Neuronal stem cell (in vitro differentiated cells): ENCODE results near the gene MYCN.
"Not testable (repeated sequence)": the region's sequence is repeated elsewhere in the genome, so short reads cannot be mapped to it uniquely, and the experiment has no call there.

Experiments
- DNase-seq: peaks from one replicate; pipeline ENCODE4 v3.0.0-alpha.2; 2013; ENCODE audit warnings: low spot score
- H2AFZ ChIP-seq: one replicate; pipeline ENCODE4 v1.6.1; 2013; ENCODE audit warnings: mild to moderate bottlenecking, low read length, inconsistent platforms
- H2AK5ac ChIP-seq: 2 replicates; pipeline ENCODE4 v1.6.1; 2013; ENCODE audit warnings: low read depth, mild to moderate bottlenecking, inconsistent platforms, low read length, moderate library complexity, mixed read lengths
- H2BK120ac ChIP-seq: 2 replicates; pipeline ENCODE4 v1.6.1; 2013; ENCODE audit warnings: low read depth, mild to moderate bottlenecking, inconsistent platforms, low read length, moderate library complexity, mixed read lengths
- H2BK12ac ChIP-seq: one replicate; pipeline ENCODE4 v1.6.1; 2013; ENCODE audit warnings: low read length, inconsistent platforms
- H2BK15ac ChIP-seq: 2 replicates; pipeline ENCODE4 v1.6.1; 2013; ENCODE audit warnings: mild to moderate bottlenecking, low read length, inconsistent platforms, mixed read lengths
- H2BK5ac ChIP-seq: one replicate; pipeline ENCODE4 v1.6.1; 2013; ENCODE audit warnings: inconsistent platforms, mild to moderate bottlenecking, low read length, moderate library complexity
- H3K14ac ChIP-seq: one replicate; pipeline ENCODE4 v1.6.1; 2013; ENCODE audit warnings: low read length, inconsistent platforms
- H3K18ac ChIP-seq: 2 replicates; pipeline ENCODE4 v1.6.1; 2013; ENCODE audit warnings: low read length, inconsistent platforms
- H3K23ac ChIP-seq: 2 replicates; pipeline ENCODE4 v1.6.1; 2013; ENCODE audit warnings: low read depth, mild to moderate bottlenecking, mixed read lengths, low read length, inconsistent platforms; ENCODE audit not compliant: poor library complexity
- H3K27ac ChIP-seq: replicated peaks from 3 replicates; pipeline ENCODE4 v1.5.1; 2013; ENCODE audit warnings: low read length, inconsistent platforms
- H3K27me3 ChIP-seq, 3 experiments: 2 replicates each; pipeline ENCODE4 v1.6.1; 2013; ENCODE audit warnings: low read length in 3 of 3, mild to moderate bottlenecking in 2 of 3, inconsistent platforms in 1 of 3, low read depth in 1 of 3, mixed read lengths in 1 of 3, moderate library complexity in 1 of 3; ENCODE audit not compliant: control insufficient read depth in 3 of 3, insufficient read depth in 3 of 3
- H3K36me3 ChIP-seq, 2 donors: replicated peaks in 1 of 2; 2 replicates each; pipeline ENCODE4 v1.6.1; 2013; ENCODE audit warnings: low read length in 2 of 2; ENCODE audit not compliant: control insufficient read depth in 2 of 2, insufficient read depth in 2 of 2
- H3K4ac ChIP-seq: 2 replicates; pipeline ENCODE4 v1.6.1; 2013; ENCODE audit warnings: inconsistent platforms, mild to moderate bottlenecking, low read length, moderate library complexity
- H3K4me1 ChIP-seq, 2 donors: 1 replicate in 1 of 2; 2 replicates in 1 of 2; pipeline ENCODE4 v1.6.1; 2013; ENCODE audit warnings: low read length in 2 of 2, low read depth in 1 of 2; ENCODE audit not compliant: control insufficient read depth in 2 of 2, insufficient read depth in 1 of 2
- H3K4me2 ChIP-seq: one replicate; pipeline ENCODE4 v1.6.1; 2013; ENCODE audit warnings: mild to moderate bottlenecking, low read length, inconsistent platforms; ENCODE audit not compliant: insufficient read depth, poor library complexity, severe bottlenecking
- H3K4me3 ChIP-seq, 2 donors: 2 replicates each; pipeline ENCODE4 v1.5.1; 2013; ENCODE audit warnings: low read length in 2 of 2, mild to moderate bottlenecking in 2 of 2, inconsistent platforms in 1 of 2, moderate library complexity in 1 of 2
- H3K79me1 ChIP-seq: one replicate; pipeline ENCODE4 v1.6.1; 2013; ENCODE audit warnings: low read depth, mild to moderate bottlenecking, inconsistent platforms, low read length, moderate library complexity
- H3K9ac ChIP-seq: one replicate; pipeline ENCODE4 v1.6.1; 2013; ENCODE audit warnings: mild to moderate bottlenecking, low read depth, low read length, inconsistent platforms; ENCODE audit not compliant: poor library complexity
- H3K9me3 ChIP-seq, 2 donors: replicated peaks in 1 of 2; 2 replicates each; pipeline versions ENCODE3 to v1.6.1; 2013; ENCODE audit warnings: low read length in 2 of 2, mild to moderate bottlenecking in 2 of 2, inconsistent platforms in 1 of 2, low read depth in 1 of 2, mixed read lengths in 1 of 2, moderate library complexity in 1 of 2; ENCODE audit not compliant: control insufficient read depth in 2 of 2, insufficient read depth in 1 of 2
- H4K8ac ChIP-seq: one replicate; pipeline ENCODE4 v1.6.1; 2013; ENCODE audit warnings: low read depth, mild to moderate bottlenecking, inconsistent platforms, low read length, moderate library complexity
- H4K91ac ChIP-seq: one replicate; pipeline ENCODE4 v1.6.1; 2013; ENCODE audit warnings: low read length, low read depth, mild to moderate bottlenecking, inconsistent platforms; ENCODE audit not compliant: poor library complexity
- WGBS, 2 donors: extraction: QIAGEN DNeasy Blood & Tissue Kit; methylation state at CpG; one replicate each; pipeline ENCODE4 v1.1.7; 2013; ENCODE audit warnings: missing lambda C conversion rate in 2 of 2, mixed read lengths in 1 of 2; ENCODE audit not compliant: insufficient read length in 2 of 2, insufficient replicate concordance in 1 of 2; ENCODE audit errors: extremely low coverage in 2 of 2; 5-methylcytosine and 5-hydroxymethylcytosine counted together

Gene MYCN

GRCh38 chr2:15957881-15958713 lies 17.7 kb downstream of the MYCN start:
- Histone ChIP-seq H3K27me3 (no peaks in the 10 kb centered on the region), H3K4me1 (peaks cover 8 to 14% of the 10 kb centered on the region in 2 donors), H4K91ac (no peak overlapping the region), H2BK15ac (no peak overlapping the region), H3K9ac (no peak overlapping the region), H3K9me3 (no peaks in the 10 kb centered on the region), H2AK5ac (no peak overlapping the region), H2BK5ac (no peak overlapping the region), H3K23ac (no peak overlapping the region), H3K18ac (no peak overlapping the region), H3K79me1 (no peaks in the 10 kb centered on the region), H3K27ac (no peak overlapping the region), H3K4me2 (no peak overlapping the region), H2BK120ac (no peak overlapping the region), H2BK12ac (no peak overlapping the region), H3K4ac (no peak overlapping the region), H2AFZ (no peak overlapping the region), H3K14ac (no peak overlapping the region), H3K4me3 (no peak overlapping the region), H4K8ac (no peak overlapping the region), H3K36me3 (no peaks in the 10 kb centered on the region)
- no peak for DNase-seq
- no CpG with 5 or more reads among the region's 11 CpGs for WGBS, 2 donors

DNA sequence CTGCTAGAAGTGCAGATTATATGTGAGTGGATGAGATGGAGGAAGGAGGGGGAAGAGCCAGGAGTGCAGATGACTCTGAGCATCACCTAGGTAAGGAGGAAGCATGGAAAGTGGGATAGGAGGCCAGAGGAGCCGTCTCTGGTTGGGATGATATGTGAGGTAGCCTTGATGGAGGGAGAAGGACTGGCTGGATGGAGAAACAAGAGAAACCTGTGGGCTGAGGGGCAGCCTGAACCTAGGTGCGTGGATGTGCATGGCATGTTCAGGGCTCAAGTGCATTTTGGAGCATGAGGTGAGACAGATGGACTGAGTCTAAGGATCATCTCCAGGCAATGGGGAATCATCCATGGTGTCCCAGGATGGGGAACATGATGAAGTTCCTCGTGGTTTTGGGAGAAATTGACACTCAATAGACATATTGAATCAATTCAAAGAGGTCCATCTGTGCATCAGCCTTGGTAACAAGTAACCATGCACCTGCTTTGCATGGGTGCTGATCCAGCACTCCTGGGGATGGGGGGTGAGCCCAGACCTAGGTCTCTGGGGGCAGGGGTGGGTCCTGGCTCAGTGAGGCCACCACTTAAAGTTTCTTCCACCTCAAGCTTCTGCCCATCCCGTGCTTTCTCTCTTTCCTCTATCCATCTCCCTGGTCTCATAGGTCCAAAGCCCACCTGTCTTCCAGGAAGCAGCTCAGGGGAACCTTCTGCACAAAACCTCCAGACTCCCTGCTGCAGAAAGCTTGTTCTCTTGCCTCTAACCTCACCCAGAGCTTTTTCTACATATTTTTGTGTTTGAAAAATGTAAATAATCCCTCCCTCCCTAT lies 19.2 kb downstream of the MYCN start:
- Histone ChIP-seq H3K14ac (no peak overlapping the region), H3K4me3 (no peak overlapping the region), H3K27ac (no peak overlapping the region), H3K79me1 (no peaks in the 10 kb centered on the region), H3K9me3 (no peaks in the 10 kb centered on the region), H2AK5ac (peak overlapping the region; percentile 10), H4K8ac (no peak overlapping the region), H3K4ac (no peak overlapping the region), H4K91ac (no peak overlapping the region), H2BK120ac (no peak overlapping the region), H2AFZ (no peak overlapping the region), H3K27me3 (no peaks in the 10 kb centered on the region), H3K36me3 (no peaks in the 10 kb centered on the region), H3K4me2 (no peak overlapping the region), H3K4me1 (peaks cover 5 to 11% of the 10 kb centered on the region in 2 donors), H2BK15ac (no peak overlapping the region), H3K9ac (no peak overlapping the region), H3K23ac (no peak overlapping the region), H3K18ac (no peak overlapping the region), H2BK12ac (no peak overlapping the region), H2BK5ac (no peak overlapping the region)
- no CpG with 5 or more reads among the region's 4 CpGs for WGBS, 2 donors
- no peak for DNase-seq

DNA sequence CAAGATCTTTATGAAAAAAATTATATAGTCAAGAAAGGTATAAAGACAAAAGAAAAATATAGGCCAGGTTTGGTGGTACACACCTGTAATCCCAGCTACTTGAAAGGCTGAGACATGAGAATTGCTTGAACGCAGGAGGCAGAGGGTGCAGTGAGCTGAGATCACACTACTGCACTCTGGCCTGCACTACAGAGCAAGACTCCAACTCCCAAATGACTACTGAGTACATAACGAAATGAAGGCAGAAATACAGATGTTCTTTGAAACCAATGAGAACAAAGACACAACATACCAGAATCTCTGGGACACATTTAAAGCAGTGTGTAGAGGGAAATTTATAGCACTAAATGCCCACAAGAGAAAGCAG lies 19.8 kb downstream of the MYCN start:
- no CpG with 5 or more reads among the region's 2 CpGs for WGBS, 2 donors
- H3K36me3 ChIP-seq, H3K4ac ChIP-seq, H2AFZ ChIP-seq, DNase-seq, H3K27me3 ChIP-seq, H2BK12ac ChIP-seq, H3K4me3 ChIP-seq, H2AK5ac ChIP-seq, H3K23ac ChIP-seq, H3K9me3 ChIP-seq, H3K27ac ChIP-seq, H4K91ac ChIP-seq, H4K8ac ChIP-seq, H3K79me1 ChIP-seq, H3K14ac ChIP-seq, H2BK120ac ChIP-seq, H3K9ac ChIP-seq, H2BK15ac ChIP-seq, H3K4me2 ChIP-seq, H2BK5ac ChIP-seq, H3K18ac ChIP-seq: not testable (repeated sequence)
- peaks cover 8 to 16% of the 10 kb centered on the region in 2 donors for H3K4me1 ChIP-seq
